ENCODE results near the gene INO80E.
"Not testable (repeated sequence)": the region's sequence is repeated elsewhere in the genome, so short reads cannot be mapped to it uniquely, and the experiment has no call there.

Gene INO80E

GRCh38 chr16:29995911-29996765 lies at the start of gene INO80E:
TSS of gene INO80E (plus strand) at chr16:29996241. CDS start at chr16:29996311, 70 bp downstream.
- peak; percentile 100 for DNase-seq

- no peak for DNase-seq
Observed at GRCh38 chr16:29947897-29948296, 48.1 kb upstream of the INO80E start.

GRCh38 chr16:29950806-29951461 lies 45.1 kb upstream of the INO80E start:
- DNase-seq = no peak

GRCh38 chr16:29951625-29952365 lies 44.2 kb upstream of the INO80E start:
- DNase-seq = no peak

- no peak for DNase-seq
Observed at GRCh38 chr16:29958756-29959155, 37.3 kb upstream of the INO80E start.

GRCh38 chr16:29959293-29959692 lies 36.7 kb upstream of the INO80E start:
- DNase-seq = no peak

- DNase-seq = not testable (repeated sequence)
Observed at GRCh38 chr16:29959821-29960220, 36.2 kb upstream of the INO80E start.

- DNase-seq = no peak
Observed at GRCh38 chr16:29961127-29961478, 34.9 kb upstream of the INO80E start.

GRCh38 chr16:29961479-29962343 lies 34.3 kb upstream of the INO80E start, which contains the start of gene TMEM219:
TSS of gene TMEM219 (plus strand) at chr16:29962079. CDS start at chr16:29963144, 1,065 bp downstream.
- peak; percentile 95 for DNase-seq

GRCh38 chr16:29962344-29962994 lies 33.6 kb upstream of the INO80E start:
- DNase-seq = no peak

GRCh38 chr16:29963021-29963743 lies 32.9 kb upstream of the INO80E start:
- DNase-seq = no peak

- no peak for DNase-seq
Observed at GRCh38 chr16:29968205-29968604, 27.8 kb upstream of the INO80E start.

- DNase-seq = no peak
Observed at GRCh38 chr16:29971304-29971703, 24.7 kb upstream of the INO80E start.

- DNase-seq = no peak
Observed at GRCh38 chr16:29972500-29972899, 23.5 kb upstream of the INO80E start.

GRCh38 chr16:29972992-29973383 lies 23.1 kb upstream of the INO80E start:
- no peak for DNase-seq

GRCh38 chr16:29973384-29974246 lies 22.4 kb upstream of the INO80E start, which contains the start of gene TAOK2:
TSS of gene TAOK2 (plus strand) at chr16:29973868. CDS start at chr16:29977773, 3,905 bp downstream.
- peak; percentile 99 for DNase-seq

GRCh38 chr16:29974291-29975133 lies 21.5 kb upstream of the INO80E start:
- peak; percentile 31 for DNase-seq

- no peak for DNase-seq
Observed at GRCh38 chr16:29975134-29975538, 20.9 kb upstream of the INO80E start.

Data from activated CD4-positive, alpha-beta T cell treated with anti-CD3 and anti-CD28 coated beads, Interleukin-2, Interleukin-6, amounts not matched to agents 100 ng/mL and 50 ng/mL, durations not matched to agents 16 hours and 8 hours (primary cell).